H1 (cell line): Measurements from ENCODE around the gene RFX6. TPM values are rescaled to one million over a fixed set of nuclear protein-coding genes. Genes with fewer than 3 reads are reported as not detected.

Source experiments
- polyA plus RNA-seq, 7 experiments: library from polyadenylated mRNA; depleted of rRNA in 3 of 7; stranded (reverse) in 5 of 7; unstranded in 2 of 7; fragments of >200 nt in 5 of 7; fragments of 200-250 nt in 2 of 7; gene quantifications; 1 replicate in 5 of 7; 2 replicates in 1 of 7; 4 replicates in 1 of 7; pipeline versions ENCODE4 v1.2.1 to v1.2.3, GENCODE V29; 2011 to 2013; ENCODE audit warnings: missing spikeins in 2 of 7, mixed read lengths in 2 of 7
- total RNA-seq: library from RNA; stranded (reverse); fragmentation: NEBNext Ultra II Directional; extraction: Animal tissue kit (Norgen Biotek cat#: 25700); gene quantifications from 2 replicates; pipeline ENCODE4 v1.2.1, GENCODE V29; 2021

Gene RFX6
- total and polyA plus RNA-seq, 2 of the 8 experiments (the other 6 are each of a cell fraction or from before 2014, with no cell fraction given), result not detected

Other genes starting within 250 kb of the RFX6 start
- gene ZUP1, start 208.5 kb upstream of the RFX6 start, total RNA-seq, result 15.7 and 18.4 TPM in 2 replicates
- gene ZUP1, start 208.5 kb upstream of the RFX6 start, polyA plus RNA-seq (2011; rRNA removed), result 2.2 and 4.7 TPM in 2 replicates
- gene KPNA5, start 196.0 kb upstream of the RFX6 start, total RNA-seq, result 9.7 and 11.7 TPM in 2 replicates
- gene KPNA5, start 196.0 kb upstream of the RFX6 start, polyA plus RNA-seq (2011; rRNA removed), result 1.9 and 2.0 TPM in 2 replicates
- gene FAM162B, start 111.5 kb upstream of the RFX6 start, total RNA-seq, result 2.9 and 3.2 TPM in 2 replicates
- 1.6 and 2.6 TPM in 2 replicates for gene FAM162B, start 111.5 kb upstream of the RFX6 start, polyA plus RNA-seq (2011; rRNA removed)
- 0.22 TPM in 1 of 2 replicates, not detected in the other for gene GPRC6A, start 48.2 kb upstream of the RFX6 start, total RNA-seq
- 0.06 and 0.09 TPM in 2 replicates for gene GPRC6A, start 48.2 kb upstream of the RFX6 start, polyA plus RNA-seq (2011; rRNA removed)